ENCODE data around the gene ANO10.

The ANO10 gene

GRCh38 chr3:43348350-43348749 lies 273.5 kb downstream of the ANO10 start:
- DNase-seq (ENCODE audit: low read depth in 3 of 3), result no peak

- DNase-seq (ENCODE audit: low read depth in 3 of 3), result no peak
Observed at GRCh38 chr3:43347774-43348173, 274.0 kb downstream of the ANO10 start.

GRCh38 chr3:43346978-43347749 lies 274.6 kb downstream of the ANO10 start:
- DNase-seq (ENCODE audit: low read depth in 3 of 3), result no peak

- DNase-seq (ENCODE audit: low read depth in 3 of 3), result no peak
Observed at GRCh38 chr3:43345877-43346276, 275.9 kb downstream of the ANO10 start.

- no peak for DNase-seq (ENCODE audit: low read depth in 3 of 3)
Observed at GRCh38 chr3:43345246-43345645, 276.6 kb downstream of the ANO10 start.

GRCh38 chr3:43344520-43344919 lies 277.3 kb downstream of the ANO10 start:
- DNase-seq (ENCODE audit: low read depth in 3 of 3), result no peak

GRCh38 chr3:43343815-43344214 lies 278.0 kb downstream of the ANO10 start:
- DNase-seq (ENCODE audit: low read depth in 3 of 3), result no peak

GRCh38 chr3:43343185-43343584 lies 278.6 kb downstream of the ANO10 start:
- no peak for DNase-seq (ENCODE audit: low read depth in 3 of 3)

GRCh38 chr3:43341788-43342187 lies 280.0 kb downstream of the ANO10 start:
- DNase-seq (ENCODE audit: low read depth in 3 of 3), result no peak

- DNase-seq (ENCODE audit: low read depth in 3 of 3), result no peak
Observed at GRCh38 chr3:43340403-43340802, 281.4 kb downstream of the ANO10 start.

- DNase-seq (ENCODE audit: low read depth in 3 of 3), result no peak
Observed at GRCh38 chr3:43338295-43338694, 283.5 kb downstream of the ANO10 start.

GRCh38 chr3:43335799-43336198 lies 286.0 kb downstream of the ANO10 start:
- no peak for DNase-seq (ENCODE audit: low read depth in 3 of 3)

- DNase-seq (ENCODE audit: low read depth in 3 of 3), result no peak
Observed at GRCh38 chr3:43334976-43335375, 286.8 kb downstream of the ANO10 start.

GRCh38 chr3:43331381-43331780 lies 290.4 kb downstream of the ANO10 start:
- no peak for DNase-seq (ENCODE audit: low read depth in 3 of 3)

GRCh38 chr3:43330981-43331380 lies 290.8 kb downstream of the ANO10 start:
- DNase-seq (ENCODE audit: low read depth in 3 of 3), result no peak

- DNase-seq (ENCODE audit: low read depth in 3 of 3), result no peak
Observed at GRCh38 chr3:43328653-43329052, 293.2 kb downstream of the ANO10 start.

- no peak for DNase-seq (ENCODE audit: low read depth in 3 of 3)
Observed at GRCh38 chr3:43327582-43327979, 294.2 kb downstream of the ANO10 start.

GRCh38 chr3:43326891-43327581 lies 294.8 kb downstream of the ANO10 start:
- DNase-seq (ENCODE audit: low read depth in 3 of 3), result no peak

GRCh38 chr3:43323541-43323940 lies 298.3 kb downstream of the ANO10 start:
- no peak for DNase-seq (ENCODE audit: low read depth in 3 of 3)

GRCh38 chr3:43320288-43320687 lies 301.5 kb downstream of the ANO10 start:
- DNase-seq (ENCODE audit: low read depth in 3 of 3), result no peak

- no peak for DNase-seq (ENCODE audit: low read depth in 3 of 3)
Observed at GRCh38 chr3:43319794-43320193, 302.0 kb downstream of the ANO10 start.

GRCh38 chr3:43319376-43319775 lies 302.4 kb downstream of the ANO10 start:
- DNase-seq (ENCODE audit: low read depth in 3 of 3), result no peak

All from stimulated activated CD4-positive, alpha-beta T cell treated with anti-CD3 and anti-CD28 coated beads, TNF-alpha, amount 100 ng/mL, for 4 hours (primary cell).